Non-pigmented ciliary epithelial cell (primary cell): Measurements from ENCODE around the gene ISG15.

Experiments used
- DNase-seq: peaks from one replicate; pipeline ENCODE4 v3.0.0-alpha.2; 2010; ENCODE audit warnings: low read depth

The ISG15 gene

DNA sequence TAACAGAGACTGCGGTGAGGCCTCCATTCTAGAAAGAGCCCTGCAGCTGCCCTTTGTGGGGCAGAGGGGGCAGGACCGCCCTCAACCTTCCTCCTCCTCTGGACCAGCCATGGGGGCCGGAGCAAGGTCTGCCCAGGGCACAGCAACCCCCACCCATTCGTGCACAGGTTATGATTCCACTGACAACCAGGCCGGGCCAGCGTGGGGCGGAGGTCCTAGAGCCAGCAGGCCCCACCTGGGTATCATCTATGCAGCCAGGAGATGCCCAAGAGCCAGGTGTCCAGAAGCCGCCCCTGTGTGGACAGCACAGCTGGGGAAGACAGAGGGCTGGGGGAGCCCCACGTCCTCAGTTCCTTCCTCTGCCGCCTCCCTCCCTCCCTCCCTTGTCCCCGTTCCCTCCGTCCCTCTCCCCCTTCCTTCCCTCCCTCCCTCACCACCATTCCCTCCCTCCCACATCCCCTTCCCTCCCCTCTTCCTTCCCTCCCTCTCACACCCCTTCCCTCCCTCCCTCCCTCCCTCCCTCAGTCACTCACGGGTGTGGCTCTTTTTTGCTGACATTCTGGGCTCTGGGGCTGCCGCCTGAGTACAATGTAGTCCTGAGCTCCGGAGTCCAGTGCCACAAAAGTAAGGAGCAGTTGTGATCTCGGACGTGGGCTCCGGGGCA lies 48.5 kb downstream of the ISG15 start:
- DNase-seq: no peak

DNA sequence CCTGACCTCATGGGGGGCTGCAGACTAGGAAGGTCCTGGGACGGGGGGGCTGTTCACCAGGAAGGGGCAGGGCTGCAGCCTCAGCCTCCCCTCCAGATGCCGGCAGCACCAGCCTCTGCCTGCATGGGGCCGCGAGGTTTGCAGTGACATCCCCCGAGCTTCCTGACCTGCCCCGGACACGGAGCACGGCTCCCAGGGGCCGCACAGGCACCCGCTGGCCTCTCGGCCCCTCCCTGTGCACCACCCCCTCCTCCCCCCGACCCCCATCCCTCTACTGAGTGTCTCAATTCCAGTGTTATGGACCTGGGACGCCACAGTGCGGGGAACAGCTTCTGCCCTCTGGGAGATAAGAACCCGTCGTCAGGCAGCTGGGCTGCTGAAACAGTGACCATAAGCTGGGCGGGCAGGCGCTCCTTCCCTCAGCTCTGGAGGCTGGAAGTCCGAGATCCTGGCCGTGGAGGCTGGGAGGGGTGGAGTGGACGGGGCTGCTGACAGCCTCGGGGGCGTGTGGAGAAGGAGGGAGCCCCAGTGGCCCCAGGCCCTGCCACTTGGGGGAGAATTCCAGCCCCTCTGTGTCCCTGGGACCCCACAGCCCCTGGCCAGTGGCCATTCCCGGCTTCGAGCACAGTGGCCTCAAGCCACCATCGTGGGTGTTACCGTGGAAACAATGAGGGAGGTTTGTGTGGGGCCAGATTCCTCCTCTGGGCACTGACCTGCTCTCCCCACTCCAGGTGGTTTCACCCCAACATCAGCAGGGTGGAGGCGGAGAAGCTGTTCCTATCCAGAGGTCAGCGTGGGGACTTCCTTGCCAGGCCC lies 49.3 kb downstream of the ISG15 start:
- DNase-seq: no peak

DNA sequence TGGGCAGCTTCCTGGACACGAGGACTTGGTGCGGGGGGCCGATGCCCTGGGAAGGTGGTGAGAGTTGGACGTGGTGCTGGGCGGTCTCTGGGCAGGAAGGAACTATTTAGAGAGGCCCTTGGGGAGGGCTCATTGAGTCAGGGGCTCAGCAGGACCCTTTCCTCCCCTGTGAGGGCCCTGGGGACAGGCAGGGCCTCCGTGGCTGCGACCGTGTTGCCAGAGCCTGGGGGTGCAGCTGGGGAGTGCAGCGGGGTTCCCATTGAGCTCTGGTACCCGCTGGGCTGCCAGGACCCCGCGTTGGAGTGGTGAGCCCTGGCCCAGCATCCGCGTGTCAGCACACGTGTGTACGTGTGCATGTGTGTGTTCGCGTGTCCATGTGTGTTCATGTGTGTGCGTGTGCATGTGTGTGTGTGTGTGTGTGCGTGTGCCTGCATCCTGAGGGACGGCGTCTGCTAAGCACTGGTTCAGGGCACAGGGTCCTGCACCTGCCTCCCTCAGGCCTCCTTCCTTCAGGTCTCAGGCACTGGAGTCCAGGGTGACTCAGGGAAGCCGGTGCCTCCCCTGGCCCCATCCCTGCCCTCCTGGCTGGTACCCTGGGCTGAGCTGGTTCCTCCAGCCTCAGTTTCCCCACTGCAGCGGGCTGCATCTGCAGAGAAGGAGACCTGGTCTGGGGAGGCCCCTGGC lies 50.1 kb downstream of the ISG15 start:
- DNase-seq: no peak
